Measurements from ENCODE around the gene LOXHD1.

LOXHD1 gene

GRCh38 chr18:46657115-46657955, at the start of gene LOXHD1:
TSS of gene LOXHD1 (minus strand) at chr18:46657220. CDS start at chr18:46657033, 187 bp downstream.
- DNase-seq, result no peak

- DNase-seq, result no peak
Observed at GRCh38 chr18:46705521-46705920, 48.5 kb upstream of the LOXHD1 start.

DNA sequence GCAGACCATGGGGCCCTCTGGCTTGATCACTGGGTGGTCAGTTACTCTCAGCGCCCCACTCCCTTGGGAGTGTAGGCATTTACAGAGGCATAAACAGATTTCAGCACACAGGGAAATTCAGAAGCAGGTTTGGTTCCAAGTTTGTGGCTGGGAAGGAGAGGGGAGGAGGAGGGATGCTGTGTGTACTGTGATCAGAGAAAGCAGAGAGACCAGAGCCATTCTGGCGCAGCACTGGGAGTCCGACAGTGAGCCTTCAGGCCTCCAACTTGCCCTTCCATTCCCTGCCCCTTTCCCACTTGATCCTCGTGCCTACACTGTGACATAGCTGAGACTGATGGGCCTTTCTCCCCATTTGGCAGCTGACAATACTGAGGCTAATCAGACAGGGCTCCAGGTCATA, 47.8 kb upstream of the LOXHD1 start:
- DNase-seq, result no peak

- DNase-seq, result no peak
Observed at GRCh38 chr18:46704189-46704588, 47.2 kb upstream of the LOXHD1 start.

DNA sequence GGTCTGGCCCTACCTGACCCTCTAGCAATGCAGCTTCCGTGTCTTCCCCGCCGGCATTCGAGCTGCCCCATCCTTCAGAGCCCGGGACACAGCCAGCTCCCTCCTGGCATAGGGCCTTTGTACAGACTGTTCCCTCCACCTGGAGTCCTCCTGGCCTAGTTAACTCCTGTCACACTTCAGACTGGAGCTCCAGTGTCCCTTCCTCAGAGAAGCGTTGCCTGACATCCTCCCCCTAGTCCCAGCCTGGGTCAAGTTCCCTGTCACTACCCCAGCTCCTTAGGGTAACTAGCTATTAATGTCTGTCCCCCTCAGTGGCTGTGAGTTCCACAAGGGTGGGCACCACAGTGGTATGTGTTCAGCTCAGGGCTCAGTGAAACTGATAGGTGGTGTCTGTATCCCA, 45.5 kb upstream of the LOXHD1 start:
- no peak for DNase-seq

DNA sequence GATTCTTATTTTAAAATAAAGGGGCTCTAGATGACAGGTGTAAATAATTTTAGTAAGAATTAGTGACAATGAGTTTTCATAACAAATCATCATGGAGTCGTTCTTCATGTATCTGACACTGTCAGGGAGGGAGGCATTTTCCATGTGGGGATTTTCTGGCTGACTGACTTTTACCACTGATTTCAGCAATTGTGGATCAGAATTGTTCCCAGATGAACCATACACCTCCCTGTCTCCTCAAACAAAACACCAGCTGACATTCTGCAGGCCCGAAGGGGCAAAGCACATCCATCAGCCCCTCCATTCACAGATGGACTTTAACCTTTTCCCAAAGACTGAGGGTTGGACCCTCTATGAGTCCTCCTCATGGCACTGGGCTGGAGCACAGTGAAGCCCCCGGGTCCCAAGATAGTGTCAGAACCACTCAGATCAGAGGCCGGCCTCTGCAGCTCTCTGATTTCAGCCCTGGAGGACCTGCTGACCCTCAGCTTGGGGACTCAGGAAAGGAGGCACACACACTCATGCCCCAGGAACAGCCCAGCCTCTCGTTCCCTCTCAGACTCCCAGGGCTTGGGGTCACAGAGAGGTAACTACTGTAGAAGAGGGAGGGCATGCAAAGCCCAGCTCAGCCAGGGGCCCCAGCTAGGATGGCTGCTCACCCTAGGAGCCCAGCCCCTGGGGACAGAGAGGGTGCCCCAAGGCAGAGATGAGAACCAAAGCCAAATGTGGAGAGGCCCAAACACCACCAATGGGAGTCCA, 43.2 kb upstream of the LOXHD1 start:
- no peak for DNase-seq

DNA sequence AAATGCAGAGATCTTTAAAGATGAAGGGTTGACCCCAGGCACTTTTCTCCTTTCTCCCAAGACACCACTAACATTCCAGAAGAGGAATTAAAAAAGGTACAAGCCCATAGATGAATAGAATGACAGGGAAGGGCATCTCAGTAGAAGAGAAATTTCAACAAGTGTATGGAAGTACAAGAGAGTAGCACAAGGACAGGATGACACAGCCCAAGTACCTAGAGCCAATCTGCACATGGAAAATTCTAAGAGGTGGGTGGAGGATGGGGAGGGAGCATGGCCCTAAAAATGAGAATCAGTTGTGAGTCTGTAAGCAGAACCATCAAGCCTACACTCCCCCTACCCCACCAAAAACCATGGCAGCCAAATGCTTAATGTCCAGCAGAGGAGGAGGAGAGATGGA, 39.7 kb upstream of the LOXHD1 start:
- DNase-seq, result no peak

- DNase-seq, result no peak
Observed at GRCh38 chr18:46696268-46696667, 39.2 kb upstream of the LOXHD1 start.

- no peak for DNase-seq
Observed at GRCh38 chr18:46693996-46694395, 37.0 kb upstream of the LOXHD1 start.

DNA sequence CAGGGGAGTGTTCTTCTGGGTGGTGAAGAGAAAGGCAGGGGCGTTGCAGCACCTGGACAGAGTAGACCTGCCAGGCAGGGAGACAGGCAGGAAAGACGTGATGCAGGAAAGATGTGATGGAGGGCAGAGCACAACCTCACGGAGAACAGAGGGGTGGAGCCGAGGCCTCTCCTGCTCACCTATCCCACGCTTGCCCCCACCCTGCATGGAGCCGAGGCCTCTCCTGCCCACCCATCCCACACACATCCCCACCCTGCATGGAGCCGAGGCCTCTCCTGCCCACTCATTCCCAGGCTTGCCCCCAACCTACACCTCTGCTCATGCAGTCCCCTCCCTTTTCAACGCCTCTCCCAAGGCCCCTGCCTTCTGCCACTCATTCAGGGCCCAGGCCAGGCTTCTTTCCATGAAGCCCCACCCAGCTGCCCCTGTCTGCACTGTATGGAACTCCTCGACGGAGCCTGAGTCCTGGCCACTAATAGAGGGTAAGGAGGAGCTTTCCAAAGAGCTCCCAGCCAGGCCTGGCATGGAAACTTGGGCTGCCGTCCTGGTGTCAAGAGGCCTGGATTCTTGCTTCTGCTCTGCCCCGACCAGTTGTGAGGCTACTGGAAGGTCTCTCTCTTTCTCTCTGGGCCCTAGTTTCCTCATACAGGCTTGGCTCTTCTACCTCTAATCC, 32.0 kb upstream of the LOXHD1 start:
- DNase-seq, result no peak

DNA sequence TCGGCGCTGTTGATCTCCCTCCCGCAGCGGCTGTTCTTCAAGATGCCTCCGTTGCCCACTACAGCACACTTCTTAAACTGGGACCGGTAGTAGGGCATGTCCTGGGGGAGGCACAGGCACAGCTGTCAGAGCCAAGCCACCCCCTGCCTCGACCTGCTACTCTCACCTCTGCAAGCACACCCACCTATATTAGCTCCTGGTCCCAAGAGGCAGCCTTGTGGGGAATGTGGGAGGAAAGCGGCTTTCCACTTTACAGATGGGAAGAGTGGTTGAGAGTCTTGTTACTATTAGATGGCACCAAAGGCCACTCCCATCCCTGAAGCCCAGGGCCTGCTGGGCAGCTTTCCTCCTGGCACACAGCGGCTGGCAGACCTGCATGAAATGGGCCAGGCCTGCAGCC, 29.2 kb upstream of the LOXHD1 start:
- no peak for DNase-seq

DNA sequence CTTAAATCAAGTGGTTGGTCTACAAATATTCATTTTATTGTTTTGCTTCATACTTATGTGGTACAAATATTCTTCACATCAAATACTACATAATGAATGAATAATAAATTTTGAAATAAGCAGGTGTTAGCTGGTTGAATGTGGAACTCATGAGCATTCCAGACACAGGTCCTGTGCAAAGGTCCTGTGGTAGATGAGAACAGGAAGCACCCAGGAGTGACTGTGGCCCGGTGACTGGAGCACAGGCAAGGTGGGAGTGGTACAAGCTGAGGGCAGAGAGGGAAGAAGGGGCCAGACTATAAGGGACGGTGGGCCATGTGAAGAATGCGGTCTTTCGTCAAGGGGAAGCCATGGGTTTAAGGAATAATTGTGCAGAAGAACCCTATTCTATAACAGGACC, 26.2 kb upstream of the LOXHD1 start:
- DNase-seq, result no peak

DNA sequence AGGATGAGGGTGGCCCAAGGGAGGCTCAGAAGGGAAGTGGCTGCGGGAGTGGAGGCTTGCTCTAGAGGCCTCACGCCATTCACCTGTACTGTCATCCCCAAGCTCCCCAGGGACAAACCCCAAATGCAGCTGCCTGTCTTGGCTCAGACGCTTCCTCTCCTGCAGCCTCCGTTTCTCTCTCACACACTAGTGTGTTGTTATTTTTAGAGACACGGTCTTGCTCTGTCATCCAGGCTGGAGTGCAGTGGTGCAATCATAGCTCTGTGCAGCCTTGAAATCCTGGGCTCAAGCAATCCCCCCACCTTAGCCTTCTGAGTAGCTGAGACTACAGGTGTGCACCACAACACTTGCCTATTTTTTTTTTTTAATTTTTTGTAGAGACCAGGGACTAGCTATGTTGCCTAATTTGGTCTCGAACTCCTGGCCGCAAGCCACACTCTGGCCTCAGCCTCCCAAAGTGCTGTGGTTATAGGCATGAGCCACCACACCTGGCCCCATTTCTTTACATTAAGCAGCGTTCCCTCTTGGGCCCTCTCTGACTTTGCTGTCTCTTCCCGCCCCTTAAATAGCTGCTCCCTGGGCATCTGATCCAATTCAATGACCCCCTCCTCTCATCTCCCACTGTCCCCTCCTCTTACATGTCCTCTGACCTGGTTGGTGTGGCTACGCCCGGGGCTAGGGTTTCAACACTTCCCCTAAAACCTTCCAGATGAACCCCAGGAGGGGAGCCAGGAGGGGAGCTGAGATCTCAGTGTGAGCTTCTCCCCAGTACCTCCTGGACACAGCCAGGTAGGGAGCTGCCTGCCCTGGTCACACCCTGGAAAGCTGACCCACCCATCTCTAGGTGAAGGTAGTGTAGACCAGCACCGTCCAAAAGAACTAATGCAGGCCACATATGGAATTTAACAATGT, 24.0 kb upstream of the LOXHD1 start:
- DNase-seq, result no peak

DNA sequence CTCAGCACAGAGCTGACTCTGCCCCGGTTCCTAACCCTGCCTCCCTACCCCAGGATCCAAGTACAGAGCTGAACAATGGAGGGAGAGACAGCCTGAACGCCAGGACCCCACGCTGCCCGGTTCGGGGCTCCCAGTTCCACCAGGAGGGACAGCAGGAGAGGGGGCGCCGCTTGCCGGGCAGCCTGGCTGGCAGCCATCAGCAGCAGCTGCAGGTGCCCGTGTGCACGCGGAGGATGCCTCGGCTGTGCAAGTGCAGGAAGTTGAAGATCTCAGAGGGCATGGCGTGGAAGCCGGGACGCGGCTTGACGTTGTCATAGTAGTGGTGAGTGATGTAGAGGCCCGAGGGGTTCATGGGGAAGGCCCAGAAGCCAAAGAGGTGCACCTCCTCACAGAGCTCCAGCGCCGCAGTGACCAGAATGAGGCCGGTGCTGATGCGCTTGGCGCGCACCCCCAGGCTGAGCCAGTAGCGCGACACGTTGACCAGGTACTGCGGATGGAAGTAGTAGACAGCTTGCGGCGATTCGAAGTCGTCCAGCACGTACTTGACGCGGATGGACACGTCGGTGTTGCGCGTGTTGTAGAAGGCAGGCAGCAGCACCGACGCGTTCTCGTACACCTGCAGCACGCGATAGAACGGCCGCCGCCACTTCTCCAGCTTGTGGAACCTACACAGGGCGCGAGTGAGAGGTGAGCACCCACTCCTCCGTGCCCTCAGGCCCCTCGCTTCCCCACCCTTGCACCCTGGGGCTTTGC, 23.0 kb upstream of the LOXHD1 start:
- DNase-seq, result no peak

- no peak for DNase-seq
Observed at GRCh38 chr18:46678785-46679399, 21.9 kb upstream of the LOXHD1 start.

- DNase-seq, result no peak
Observed at GRCh38 chr18:46678041-46678440, 21.0 kb upstream of the LOXHD1 start.

DNA sequence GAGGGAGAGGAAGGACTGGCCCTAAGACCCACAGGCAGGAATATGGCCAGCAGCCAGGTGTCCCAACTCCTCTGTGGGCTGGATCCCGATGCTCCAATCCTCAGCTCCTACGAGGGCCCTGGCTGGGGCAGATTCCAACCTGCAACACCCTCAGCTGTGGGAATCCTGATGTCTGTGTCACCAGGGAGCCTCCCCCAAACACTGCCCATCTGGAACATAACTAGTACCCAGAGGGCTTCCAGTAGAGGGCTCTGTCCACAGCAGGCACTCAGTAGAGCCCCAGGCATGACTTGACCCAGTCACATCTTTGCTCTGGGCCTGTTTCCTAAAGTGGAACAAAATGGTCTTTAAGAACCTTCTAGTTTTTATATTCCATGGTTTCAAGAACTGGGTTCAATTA, 20.6 kb upstream of the LOXHD1 start:
- peak; percentile 26 for DNase-seq

DNA sequence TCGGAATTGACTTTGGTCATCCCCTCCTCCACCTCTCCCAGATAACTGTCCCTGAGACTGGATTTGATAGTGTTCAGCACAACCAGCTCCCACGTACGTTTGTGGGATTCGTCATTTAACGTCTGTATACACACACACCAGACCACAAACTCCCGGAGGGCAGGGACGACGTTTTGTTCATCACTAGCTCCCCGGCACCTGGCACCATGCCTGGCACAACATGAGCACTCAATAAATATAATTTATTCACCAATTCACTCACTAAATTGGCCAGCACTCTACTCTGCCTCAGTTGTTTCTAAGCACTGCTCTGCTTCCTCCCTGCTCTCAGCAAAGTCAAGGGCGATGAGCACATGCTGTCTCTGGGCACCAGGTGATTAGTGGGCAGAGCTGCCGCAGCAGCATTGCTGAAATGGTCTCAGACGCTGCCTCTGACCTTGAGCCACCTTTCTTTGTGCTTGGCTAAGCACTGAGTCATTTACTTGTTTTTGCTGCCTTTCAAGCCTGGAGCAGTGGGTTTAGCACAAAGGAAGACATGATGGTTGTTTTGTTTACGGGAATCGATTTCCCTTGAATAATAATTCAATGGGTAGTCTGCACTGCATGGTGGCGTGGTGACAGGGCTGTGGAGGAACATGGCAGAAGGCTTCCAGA, 19.3 kb upstream of the LOXHD1 start:
- DNase-seq, result no peak

- DNase-seq, result no peak
Observed at GRCh38 chr18:46675112-46675511, 18.1 kb upstream of the LOXHD1 start.

DNA sequence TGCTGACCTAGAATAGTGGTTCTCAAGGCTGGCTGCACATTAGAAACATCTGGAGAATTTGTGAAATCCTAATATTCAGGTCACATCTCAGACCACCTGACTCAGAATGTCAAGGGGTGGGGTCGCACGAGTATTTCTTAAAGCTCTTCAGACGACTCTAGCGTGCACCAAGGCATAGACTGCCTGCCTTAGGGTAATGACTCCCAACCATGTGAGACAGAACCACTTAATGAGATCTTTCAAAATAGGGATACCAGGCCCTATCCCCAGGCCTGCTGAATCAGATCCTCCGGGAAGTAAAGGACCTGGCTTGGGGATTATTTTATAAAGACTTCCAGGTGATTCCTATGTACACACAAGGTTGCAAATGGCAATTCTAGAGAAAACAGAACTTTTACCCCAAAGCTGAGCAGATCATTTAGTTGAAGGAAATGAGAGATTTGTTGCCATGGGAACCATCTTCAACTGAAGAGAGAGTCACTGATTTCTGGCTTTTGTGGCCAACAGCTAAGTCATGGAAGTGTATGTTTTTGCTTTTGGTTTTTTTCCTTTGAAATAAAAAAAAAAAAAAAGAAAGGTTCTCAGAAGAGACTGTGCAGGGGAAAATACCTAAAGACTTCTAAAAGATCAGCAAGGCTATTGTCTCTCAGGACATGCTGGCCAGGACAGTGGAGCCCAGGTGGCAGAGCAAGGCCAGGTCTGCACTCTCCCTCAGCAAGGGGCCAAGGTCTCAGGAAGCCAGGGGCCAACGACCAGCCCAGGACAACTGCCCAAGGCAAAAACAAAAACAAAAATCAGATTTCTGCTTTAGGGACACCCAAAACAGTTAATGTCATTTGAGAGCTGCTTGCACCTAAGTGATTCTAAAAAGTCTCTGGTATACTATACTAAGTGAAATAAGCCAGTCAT, 15.3 kb upstream of the LOXHD1 start:
- no peak for DNase-seq
